GM19324 (cell line): Measurements from ENCODE around the gene GTSF1L.

ENCODE experiments used
- ATAC-seq: cut with Tn5 transposase; IDR thresholded peaks from one replicate; pipeline ENCODE4 v1.9.1; 2021; ENCODE audit warnings: mild to moderate bottlenecking, moderate library complexity; ENCODE audit not compliant: unreplicated experiment, low FRiP score

The GTSF1L gene

DNA sequence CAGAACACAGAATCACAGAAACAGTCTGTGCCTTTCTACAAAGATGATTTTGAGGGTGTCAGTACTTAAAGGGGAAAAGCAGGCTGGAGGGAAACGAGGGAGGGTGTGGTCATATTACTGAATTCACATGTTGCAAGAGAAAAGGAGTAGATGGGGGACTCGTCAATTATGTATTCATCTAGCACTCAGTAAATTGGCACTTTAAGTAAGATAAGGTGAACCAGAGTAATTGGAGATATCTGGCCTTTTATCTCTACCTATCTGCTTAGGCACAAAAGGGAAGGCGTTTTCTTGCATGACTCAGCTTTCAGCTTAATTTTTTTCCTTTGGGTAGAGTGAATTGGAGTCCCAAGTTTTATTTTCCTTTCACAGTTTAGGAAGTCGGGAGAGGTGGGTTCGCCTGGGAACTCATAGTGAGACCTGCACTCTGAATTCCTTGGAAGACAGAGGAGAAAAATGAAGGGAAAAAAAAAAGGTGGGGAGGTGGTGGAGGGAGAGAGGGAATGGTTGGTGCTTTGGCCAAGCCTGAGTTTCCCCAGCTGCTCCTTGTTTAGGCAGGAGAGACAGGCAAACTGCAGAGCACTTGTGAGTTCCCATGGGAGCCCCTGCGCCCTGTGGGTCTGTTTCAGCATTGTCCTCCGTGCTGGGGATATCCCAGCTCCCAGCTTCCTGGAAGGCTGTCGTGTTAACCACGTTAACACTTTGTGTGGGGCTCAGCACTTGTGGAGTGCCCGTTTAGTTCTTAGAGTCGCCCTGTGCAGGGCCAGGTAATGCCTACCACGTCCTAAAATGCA, 19.7 kb upstream of the GTSF1L start:
- ATAC-seq: no peak

DNA sequence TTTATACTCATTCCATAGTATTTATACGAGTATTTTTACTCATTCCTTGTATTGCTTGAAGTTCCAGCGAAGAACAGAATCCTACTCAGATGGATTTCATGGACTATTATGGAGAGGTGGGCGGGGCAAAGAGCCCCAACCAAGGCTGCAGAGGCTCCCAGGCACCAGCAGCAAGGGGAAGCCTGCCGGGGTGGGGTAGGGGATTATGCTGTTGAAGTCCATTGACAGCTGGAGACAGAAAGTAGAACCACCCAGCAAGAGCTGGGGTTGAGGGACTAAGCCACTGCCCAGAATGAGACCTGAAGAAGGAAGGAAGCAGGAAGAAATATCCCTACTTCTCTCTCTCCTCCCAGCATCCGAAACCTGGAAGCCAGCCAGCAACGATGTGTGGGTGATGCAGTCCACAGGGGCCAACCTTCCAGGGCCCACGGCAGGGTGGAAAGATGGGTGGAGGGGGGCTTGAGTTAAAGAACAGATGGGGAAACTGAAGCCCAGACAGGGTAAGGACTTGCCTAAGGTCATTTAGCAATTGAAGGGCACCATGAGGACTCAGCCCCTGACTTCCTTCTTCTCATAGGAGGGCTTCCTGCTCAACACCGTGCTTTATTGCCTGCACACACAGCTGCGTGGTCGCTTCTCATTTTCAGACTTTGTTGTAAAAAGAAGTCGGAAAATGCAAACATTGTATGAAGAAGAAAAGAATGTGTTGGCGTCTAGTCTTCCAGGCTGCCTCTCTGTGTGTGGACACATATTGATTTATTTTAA, 18.3 kb upstream of the GTSF1L start:
- ATAC-seq: no peak

DNA sequence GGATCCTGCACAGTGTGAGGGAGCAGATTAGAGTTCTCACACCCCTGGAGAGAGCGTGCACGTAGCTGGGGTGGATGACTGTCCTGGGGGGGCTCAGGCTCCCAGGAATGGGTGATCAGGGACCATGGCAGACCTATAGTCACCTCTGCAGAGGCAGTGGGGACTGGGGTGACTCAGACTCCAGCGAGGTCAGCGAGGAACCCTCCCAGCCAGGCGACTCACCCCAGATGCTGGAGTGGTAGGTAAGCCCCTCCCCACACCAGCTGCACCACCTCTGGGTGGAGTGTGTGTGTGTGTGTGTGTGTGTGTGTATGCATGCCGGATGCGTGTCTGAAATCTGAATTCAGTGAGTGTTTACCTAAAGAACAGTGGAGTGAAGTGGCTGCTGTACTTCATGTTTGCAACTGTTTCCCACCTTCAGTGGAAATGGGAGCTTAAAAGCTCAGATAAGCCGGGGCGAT, 17.4 kb upstream of the GTSF1L start:
- ATAC-seq: no peak

DNA sequence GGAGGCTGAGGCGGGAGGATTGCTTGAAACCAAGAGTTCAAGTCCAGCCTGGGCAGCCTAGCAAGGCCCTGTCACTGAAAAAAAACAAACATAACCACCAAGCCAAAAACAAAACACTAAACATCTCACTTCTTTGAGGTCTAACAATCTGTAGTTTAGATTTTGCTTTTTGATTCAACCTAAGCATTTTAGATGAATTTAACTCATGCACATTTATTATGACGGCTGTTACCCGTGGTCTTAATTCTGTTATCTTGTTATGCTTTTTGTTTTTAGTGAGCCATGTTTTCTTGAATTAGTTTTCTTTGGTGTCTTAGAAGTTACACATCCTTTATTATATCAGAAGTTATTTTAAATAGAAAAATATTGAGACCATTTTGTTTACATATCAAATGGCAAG, 13.8 kb upstream of the GTSF1L start:
- ATAC-seq: no peak

DNA sequence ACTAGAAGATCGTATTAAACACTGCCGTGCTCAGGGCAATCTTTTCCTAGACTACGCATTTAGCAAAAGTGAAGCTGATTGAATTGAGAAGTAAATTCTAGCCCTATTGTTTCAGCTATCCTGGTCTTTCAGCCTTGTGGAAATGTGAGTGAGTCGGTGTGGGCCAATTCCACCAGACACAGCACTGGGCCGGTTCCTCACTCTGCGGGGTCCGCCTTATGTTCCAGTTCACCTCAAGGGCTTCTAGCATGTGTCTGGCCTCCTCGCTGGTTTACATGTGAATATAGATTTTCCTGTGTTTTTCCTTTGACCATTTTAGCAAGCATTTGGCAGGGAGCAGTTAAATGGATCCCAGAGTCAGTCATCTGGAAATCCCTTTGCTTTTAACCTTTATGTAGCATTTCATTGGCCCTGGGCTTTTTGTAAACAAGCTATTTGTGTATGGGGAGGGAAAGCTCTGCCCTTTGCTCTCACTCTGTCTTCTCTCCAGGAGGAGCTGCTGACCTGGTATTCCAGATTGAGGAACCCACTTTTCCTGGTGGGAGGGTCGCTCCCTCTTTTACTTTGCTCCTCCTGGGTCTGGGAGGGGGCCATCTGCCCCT, 12.4 kb upstream of the GTSF1L start:
- ATAC-seq: no peak

DNA sequence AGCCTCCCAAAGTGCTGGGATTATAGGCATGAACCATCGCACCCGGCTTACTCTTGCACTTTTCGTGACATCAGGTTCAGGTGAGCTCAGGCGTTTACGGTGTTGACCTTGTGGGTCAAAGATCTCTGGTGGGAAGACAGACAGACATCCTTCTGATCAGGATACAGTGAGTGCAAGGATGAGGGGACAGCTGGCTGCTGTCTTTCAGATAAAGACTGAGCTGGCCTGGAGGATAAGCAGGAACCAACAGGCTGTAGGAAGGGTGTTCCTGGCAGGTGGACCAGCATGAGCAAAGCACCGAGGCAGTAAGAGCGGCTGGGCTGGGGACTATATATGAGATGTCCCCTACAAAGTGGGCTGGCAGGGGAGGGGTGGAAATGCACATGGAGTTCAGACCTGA, 11.1 kb upstream of the GTSF1L start:
- no peak for ATAC-seq

DNA sequence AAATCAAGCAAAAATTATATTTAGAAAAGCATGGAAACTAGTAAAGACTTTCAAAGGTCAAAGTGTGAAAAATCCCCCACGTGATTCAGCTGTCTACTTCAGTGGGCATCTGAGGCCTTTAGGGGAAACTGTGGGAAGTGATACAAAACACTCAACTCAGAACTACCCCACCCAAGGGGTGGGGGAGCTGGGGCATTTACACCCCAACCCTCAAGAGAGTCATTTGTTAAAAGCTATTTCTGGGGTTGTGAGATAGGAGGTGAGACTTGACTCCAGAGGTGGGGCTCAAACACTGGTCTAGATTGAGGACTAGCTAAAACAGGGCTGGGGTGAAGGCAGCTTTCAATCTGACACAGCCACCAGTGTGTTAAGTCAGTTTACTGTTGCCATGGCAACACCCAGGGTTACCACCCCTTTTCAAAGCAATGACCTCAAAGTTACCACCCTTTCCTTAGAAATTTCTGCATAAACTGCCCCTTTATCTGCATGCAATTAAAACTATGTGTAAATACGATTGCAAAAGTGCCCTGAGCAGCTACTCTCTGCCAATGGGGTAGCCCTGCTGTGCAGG, 9.9 kb upstream of the GTSF1L start:
- no peak for ATAC-seq

DNA sequence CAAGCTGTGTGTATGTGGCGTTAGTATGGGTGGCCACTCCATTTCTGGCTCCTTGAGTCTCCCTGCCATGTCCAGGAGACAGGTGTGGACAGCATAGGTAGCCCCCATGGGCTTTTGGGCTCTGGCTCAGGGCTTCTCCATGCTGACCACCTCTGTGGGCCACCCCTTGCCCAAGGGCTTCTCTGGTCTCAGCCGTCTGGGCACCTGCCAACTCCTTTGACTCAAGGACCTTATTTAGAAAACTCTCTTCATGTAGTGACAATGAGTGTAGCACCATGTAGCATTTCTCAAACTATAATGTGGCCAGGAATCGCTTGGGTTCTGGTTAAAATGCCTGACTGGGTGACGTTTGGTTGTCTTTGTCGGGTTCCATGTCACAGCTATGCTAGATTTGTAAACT, 5.1 kb upstream of the GTSF1L start:
- no peak for ATAC-seq

DNA sequence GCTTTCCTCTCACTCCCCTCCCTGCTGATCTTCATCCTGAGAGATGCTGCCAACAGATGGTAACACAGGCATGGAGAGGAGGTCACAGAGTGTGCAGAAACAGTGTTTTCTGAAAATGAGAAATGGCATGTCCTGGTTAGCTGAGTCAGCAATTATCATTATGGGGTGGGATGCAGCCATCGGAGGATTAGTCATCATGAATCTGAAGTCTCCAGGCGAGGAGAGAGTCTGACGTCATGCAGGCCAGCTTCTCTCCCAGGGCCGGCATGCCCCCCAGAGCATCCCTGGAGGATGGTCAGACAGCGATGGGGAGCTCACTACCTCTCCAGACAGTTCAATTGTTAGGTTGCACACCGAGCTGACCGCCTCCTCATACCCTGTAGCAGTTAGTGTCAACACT, 4.7 kb upstream of the GTSF1L start:
- ATAC-seq: no peak

DNA sequence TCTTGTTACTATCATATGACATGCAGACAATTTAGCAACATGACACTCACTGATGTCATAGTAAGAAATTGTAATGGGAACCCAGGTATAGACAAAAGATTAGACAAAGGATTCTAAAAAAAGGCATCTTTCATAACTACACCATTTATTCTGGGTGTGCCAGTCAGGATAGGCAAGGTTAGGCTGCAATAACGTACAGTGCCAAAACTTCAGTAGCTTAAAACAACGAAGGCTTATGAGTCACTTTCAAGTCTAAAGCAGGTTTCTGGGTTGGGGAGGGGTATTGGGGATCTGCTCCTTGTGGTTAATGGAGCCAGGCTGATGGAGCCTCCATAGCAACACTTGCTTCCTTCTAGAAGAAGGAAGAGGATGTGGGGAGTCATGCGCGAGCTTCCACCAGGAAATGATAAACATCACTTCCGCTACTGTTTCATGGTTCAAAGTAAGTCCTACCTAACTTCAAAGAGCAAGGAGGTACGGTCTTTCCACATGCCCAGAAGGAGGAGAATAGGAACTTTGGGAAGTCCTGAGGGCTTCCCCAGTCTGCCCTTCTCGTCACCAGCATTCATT, 2.0 kb upstream of the GTSF1L start:
- ATAC-seq: no peak

DNA sequence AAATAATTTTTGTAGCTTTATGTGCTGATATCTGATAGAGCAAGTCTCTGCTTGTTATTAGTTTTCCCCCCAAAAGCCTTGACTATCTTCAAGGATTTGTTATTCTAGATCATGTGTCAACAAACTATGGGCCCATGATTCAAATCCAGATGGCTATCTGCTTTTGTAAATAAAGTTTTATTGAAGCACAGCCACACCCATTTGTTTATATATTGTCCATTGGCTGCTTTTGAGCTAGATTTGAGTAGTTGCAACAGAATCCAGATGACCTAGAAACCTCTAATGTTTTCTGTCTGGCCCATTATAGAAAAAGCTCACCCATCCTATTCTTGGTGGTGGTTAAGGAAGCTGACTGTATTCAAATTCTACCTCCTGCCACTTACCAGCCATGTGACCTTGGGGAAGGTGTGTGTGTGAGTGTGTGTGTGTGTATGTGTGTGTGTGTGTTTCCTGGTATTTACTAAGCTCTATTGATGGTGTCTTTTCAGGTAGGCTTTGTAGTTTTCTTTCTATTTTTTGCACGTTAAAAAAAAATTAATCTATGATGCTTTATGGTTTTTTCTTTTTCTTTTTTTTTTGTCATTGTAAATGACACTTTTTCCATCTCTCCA, 1.3 kb upstream of the GTSF1L start:
- peak; percentile 57 for ATAC-seq

DNA sequence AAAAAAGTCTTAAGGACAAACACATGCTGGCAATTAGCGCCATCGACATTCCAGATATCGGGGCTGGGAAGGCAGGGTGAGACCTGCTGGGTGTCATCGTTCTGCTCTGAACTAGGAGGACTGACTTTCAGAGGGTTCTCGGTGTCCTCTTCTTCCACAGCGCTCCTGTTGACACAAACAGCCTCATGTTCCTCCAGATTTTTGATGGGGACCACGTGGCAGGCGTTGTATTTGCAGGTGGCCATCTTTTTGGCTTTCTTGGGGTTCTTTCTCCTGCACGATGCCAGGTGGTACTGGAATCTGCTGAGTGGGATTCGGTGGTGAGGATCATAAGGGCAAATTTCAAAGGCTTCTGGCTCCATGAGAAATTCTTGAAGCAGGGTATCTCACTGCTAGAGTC, 469 bp downstream of the GTSF1L start:
- ATAC-seq: no peak

DNA sequence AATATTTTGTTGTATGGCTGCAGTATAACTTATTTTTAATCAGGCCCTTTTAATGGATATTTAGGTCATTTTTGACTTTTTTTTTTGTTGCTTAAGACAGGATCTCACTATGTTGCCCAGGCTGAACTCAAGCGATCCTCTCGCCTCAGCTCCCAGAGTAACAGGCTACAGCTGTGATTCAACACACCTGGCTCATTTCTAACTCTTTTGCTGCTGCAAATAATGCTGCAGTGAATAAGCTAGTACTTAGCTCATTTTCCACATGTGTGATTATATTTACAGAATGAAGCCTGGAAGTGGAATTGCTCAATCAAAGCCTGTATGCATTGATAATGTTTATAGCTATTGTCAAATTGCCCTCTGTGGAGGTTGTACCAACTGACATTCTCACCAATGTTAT, 1.1 kb downstream of the GTSF1L start:
- no peak for ATAC-seq

DNA sequence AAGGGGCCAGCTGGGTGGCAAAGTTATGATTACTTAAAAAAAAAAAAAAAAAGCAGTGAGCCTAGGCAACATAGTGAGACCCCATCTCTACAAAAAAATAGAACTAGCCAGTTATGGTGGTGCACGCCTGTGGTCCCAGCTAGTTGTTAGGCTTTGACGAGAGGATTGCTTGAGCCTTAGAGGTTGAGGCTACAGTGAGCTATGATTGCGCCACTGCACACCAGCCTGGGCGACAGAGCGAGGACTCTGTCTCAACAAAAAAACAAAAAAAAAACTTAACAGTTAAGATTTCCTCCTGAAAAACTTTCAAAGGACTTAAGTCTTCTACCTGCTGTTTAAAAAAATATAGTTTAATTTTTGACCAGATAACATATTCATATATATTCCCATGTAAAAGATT, 2.4 kb downstream of the GTSF1L start:
- ATAC-seq: no peak

DNA sequence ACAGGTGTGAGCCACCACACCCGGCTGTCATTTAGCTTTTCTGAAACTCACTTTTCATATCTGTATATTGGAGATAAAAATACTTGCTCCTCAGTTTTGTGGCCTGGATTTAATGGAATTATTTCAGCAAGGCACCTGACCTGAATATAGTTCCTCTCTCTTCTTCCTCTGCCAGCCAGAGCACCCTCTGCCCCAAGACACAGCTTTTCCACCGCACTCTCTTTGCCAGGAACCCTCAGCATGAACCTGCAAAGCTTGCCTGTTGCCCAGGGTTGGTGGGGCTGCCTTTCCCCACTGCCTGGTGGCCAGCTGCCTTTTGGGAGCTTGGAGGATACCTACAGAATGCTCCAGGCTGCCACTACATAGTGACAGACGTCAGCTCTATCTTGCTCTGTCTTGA, 3.1 kb downstream of the GTSF1L start:
- no peak for ATAC-seq

DNA sequence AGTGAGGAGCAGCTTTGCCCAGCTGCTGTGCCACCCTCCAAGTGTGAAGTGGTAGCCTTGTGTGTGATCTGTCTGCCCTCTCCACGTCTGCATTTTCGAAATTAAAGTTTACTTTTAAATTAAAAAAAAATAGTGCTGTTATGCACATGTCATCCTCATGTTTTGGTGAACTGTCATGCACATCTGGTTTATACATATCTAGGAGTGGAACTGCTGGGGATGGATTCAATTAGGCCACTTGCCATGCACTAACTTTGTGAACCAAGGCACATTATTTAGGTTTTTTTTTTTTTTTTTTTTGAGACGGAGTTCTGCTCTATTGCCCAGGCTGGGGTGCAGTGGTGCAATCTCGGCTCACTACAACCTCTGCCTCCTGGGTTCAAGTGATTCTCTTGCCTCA, 3.6 kb downstream of the GTSF1L start:
- ATAC-seq: no peak

DNA sequence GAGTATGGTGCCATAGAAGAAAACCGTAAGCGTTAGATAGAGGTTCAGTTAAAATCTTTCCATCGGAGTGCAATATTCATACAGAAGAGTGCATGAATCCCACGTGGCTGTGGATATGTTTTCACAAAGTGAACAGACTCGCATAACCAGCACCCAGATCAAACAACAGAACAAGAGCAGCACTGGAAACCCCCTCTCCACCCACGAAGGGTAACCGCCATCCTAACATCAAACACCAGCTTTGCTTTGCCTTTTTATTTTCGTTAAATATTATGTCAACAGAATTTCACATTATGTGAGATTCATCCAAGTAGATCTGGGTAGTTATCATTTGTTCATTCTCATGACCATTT, 4.7 kb downstream of the GTSF1L start:
- ATAC-seq: no peak

DNA sequence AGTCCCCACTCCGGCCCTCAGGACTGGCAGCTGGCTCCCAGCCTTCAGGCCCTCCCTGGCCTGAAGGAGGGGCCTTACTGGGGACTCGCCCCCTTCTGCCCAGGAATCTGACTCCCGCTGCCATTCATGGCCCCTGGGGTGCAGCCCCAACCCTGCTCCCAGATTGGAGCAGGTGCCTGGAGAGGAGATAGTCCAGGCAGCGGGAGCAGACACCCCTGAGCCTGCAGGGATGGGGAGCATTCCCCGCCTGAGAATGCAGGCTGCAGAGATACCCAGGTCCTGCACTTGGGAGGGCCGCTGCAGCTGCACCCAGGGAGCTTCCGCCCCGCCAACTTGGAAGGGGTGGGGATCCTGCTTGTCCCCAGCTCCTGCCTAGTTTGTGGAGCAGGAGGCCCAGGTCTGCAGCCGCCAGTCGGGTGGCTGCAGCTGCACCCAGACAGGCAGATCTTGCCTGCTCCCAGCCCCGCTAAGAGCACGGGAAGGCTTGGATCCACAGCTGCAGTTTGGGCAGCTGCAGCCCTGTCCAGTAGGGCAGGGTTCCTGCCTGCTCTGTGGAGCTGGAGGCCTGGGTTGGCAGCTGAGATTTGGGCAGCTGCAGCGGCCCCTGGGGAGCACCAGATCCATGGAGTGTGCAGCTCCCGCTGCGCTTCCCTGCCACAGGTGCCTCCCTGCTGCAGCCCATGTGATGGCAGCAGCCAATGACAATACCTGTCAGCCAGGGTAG, 5.2 kb downstream of the GTSF1L start:
- no peak for ATAC-seq

DNA sequence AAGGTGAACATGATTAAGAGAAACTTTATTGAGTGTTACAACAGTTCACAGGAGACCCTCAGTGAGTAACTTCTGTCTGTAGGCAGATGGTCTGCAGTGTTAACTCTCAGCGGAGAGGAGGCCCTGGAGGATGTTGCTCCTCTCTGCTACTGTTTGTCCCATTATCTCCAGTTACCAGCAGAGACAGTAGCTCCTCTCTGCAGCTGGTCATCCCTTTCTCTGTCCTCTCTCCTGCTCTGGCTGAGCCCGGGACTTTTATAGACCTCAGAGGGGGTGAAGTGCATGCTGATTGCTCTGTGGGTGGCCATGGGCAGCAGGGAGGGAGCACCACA, 5.7 kb downstream of the GTSF1L start:
- ATAC-seq: no peak

DNA sequence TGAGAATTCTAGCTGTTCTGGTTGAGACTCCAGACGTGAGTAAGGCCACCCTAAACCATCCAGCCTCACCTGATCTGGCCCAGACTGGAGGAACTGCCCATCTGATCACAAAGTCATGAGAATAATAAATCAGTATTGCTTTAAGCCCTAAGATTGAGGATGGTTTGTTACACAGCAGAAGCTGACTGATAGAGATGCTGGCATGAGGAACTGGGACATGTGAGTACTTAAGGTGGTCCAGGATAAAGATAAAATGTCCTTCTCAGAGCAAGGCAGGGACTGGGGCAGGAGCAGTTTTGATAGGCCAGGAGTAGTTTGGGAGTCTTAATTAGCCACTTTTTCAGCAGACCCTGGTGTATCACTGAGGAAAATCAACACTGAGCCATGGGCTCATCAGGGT, 6.8 kb downstream of the GTSF1L start:
- ATAC-seq: no peak
